ENCODE measurements around the gene LMX1A. TPM values are rescaled to one million over a fixed set of nuclear protein-coding genes. Genes with fewer than 3 reads are reported as not detected.

Gene LMX1A
- total RNA-seq, 1 experiment from 2014 or later, result not detected

- DNase-seq (ENCODE audit: low read depth, low spot score), result no peak
Measured at GRCh38 chr1:165240492-165240891, 116.0 kb downstream of the LMX1A start.

GRCh38 chr1:165239873-165240272 lies 116.6 kb downstream of the LMX1A start:
- no peaks in the 10 kb centered on the region for H3K9me3 ChIP-seq (ENCODE audit: control insufficient read depth, insufficient read depth, low read depth, low read length)
- POLR2A ChIA-PET, result no interaction called here

More at GRCh38 chr1:165240492-165240891, 116.0 kb downstream of the LMX1A start:
- Histone ChIP-seq H3K27ac (ENCODE audit: low read length) (no peak overlapping the region), H3K4me3 (ENCODE audit: low read depth in 2 of 2, low read length in 2 of 2) (no peak overlapping the region), H3K9me3 (ENCODE audit: control insufficient read depth, insufficient read depth, low read depth, low read length) (no peaks in the 10 kb centered on the region), H3K4me1 (ENCODE audit: control insufficient read depth, insufficient read depth, low read length) (no peaks in the 10 kb centered on the region), H3K27me3 (ENCODE audit: control insufficient read depth, insufficient read depth, low read length) (peaks cover 30% of the 10 kb centered on the region), H3K36me3 (ENCODE audit: control insufficient read depth, insufficient read depth, low read length) (no peaks in the 10 kb centered on the region)
- CTCF ChIA-PET, result no interaction called here
- intact Hi-C loops (cut with micrococcal nuclease; ENCODE audit: unreplicated experiment), result no loop called here
- TF ChIP-seq REST (IDR thresholded peaks at IDR 0.05; ENCODE audit: insufficient read depth in 1 of 2, low read depth in 2 of 2, low read length in 1 of 2), result no peak
- TF ChIP-seq POLR2AphosphoS5 (IDR thresholded peaks at IDR 0.05; ENCODE audit: low read depth, low read length), result no peak
- TF ChIP-seq CTCF (IDR thresholded peaks at IDR 0.05), result no peak
- no peak for TF ChIP-seq TCF7L2 (IDR thresholded peaks at IDR 0.05; ENCODE audit: low read depth, low read length)
- no peak for TF ChIP-seq SIN3A (IDR thresholded peaks at IDR 0.05; ENCODE audit: borderline replicate concordance, insufficient read depth, low read depth, low read length)
- no TSS peak for BruUV-seq (replicated peaks)
- POLR2A ChIA-PET, result no interaction called here
- in situ Hi-C loops (cut with HindIII; ENCODE audit: low pct_unique_long_range_greater_than_20kb, low sequenced_read_pairs), result no loop called here
- no peak for ATAC-seq

More at GRCh38 chr1:165239873-165240272, 116.6 kb downstream of the LMX1A start:
- no peak overlapping the region for H3K27ac ChIP-seq (ENCODE audit: low read length)
- in situ Hi-C loops (cut with HindIII; ENCODE audit: low pct_unique_long_range_greater_than_20kb, low sequenced_read_pairs), result no loop called here
- DNase-seq (ENCODE audit: low read depth, low spot score) (no peak), ATAC-seq (no peak)
- no peaks in the 10 kb centered on the region for H3K4me1 ChIP-seq (ENCODE audit: control insufficient read depth, insufficient read depth, low read length)
- no peak overlapping the region for H3K4me3 ChIP-seq (ENCODE audit: low read depth in 2 of 2, low read length in 2 of 2)
- H3K36me3 ChIP-seq (ENCODE audit: control insufficient read depth, insufficient read depth, low read length), result no peaks in the 10 kb centered on the region
- BruUV-seq (replicated peaks), result no TSS peak
- CTCF ChIA-PET, result no interaction called here
- TF ChIP-seq REST (IDR thresholded peaks at IDR 0.05; ENCODE audit: insufficient read depth in 1 of 2, low read depth in 2 of 2, low read length in 1 of 2), result no peak
- no peak for TF ChIP-seq TCF7L2 (IDR thresholded peaks at IDR 0.05; ENCODE audit: low read depth, low read length)
- TF ChIP-seq POLR2AphosphoS5 (IDR thresholded peaks at IDR 0.05; ENCODE audit: low read depth, low read length), result no peak
- no peak for TF ChIP-seq CTCF (IDR thresholded peaks at IDR 0.05)
- TF ChIP-seq SIN3A (IDR thresholded peaks at IDR 0.05; ENCODE audit: borderline replicate concordance, insufficient read depth, low read depth, low read length), result no peak
- peaks cover 32% of the 10 kb centered on the region for H3K27me3 ChIP-seq (ENCODE audit: control insufficient read depth, insufficient read depth, low read length)
- intact Hi-C loops (cut with micrococcal nuclease; ENCODE audit: unreplicated experiment), result no loop called here

All from Panc1 (cell line).